AG04450 (cell line): ENCODE results near the gene MRPL40. TPM values are rescaled to one million over a fixed set of nuclear protein-coding genes. Genes with fewer than 3 reads are reported as not detected.

Source experiments
- CTCF ChIA-PET: fragments of 300-600, 350-600 bp; formaldehyde crosslinking; extraction: SDS; loops from one replicate; lab custom pipeline; 2022; ENCODE audit warnings: antibody characterized with exemption, inconsistent platforms; lab: Charles Lee
- POLR2A ChIA-PET: fragments of 350-600 bp; formaldehyde crosslinking; extraction: SDS; loops from one replicate; lab custom pipeline; 2021; ENCODE audit warnings: antibody characterized with exemption, inconsistent platforms; lab: Yijun Ruan, JAX
- DNase-seq: peaks from one replicate; pipeline ENCODE4 v3.0.0-alpha.2; 2011; ENCODE audit warnings: low read depth, low spot score
- H3K27ac ChIP-seq: one replicate; pipeline ENCODE4 v1.5.1; 2012; ENCODE audit warnings: low read depth, low read length, control low read depth
- H3K27me3 ChIP-seq: one replicate; pipeline ENCODE4 v1.6.0; 2012; ENCODE audit warnings: low read length; ENCODE audit not compliant: control insufficient read depth, insufficient read depth
- H3K4me3 ChIP-seq: 2 replicates; pipeline ENCODE4 v1.5.1; 2011; ENCODE audit warnings: mild to moderate bottlenecking, low read depth, low read length, control low read depth
- H3K9me3 ChIP-seq: 2 replicates; pipeline ENCODE4 v1.5.1; 2012; ENCODE audit warnings: low read length; ENCODE audit not compliant: control insufficient read depth, insufficient read depth
- polyA plus RNA-seq: library from polyadenylated mRNA; depleted of rRNA; stranded (reverse); fragments of >200 nt; gene quantifications from 2 replicates; pipeline ENCODE4 v1.2.3, GENCODE V29; 2011
- TF ChIP-seq, protein P1 (sequence below): IDR thresholded peaks from 2 replicates; pipeline ENCODE4 v1.5.1; 2011; ENCODE audit warnings: low read depth, low read length, control low read depth, inconsistent platforms

The MRPL40 gene
- polyA plus RNA-seq, 1 experiment, result 49.5 TPM

DNA sequence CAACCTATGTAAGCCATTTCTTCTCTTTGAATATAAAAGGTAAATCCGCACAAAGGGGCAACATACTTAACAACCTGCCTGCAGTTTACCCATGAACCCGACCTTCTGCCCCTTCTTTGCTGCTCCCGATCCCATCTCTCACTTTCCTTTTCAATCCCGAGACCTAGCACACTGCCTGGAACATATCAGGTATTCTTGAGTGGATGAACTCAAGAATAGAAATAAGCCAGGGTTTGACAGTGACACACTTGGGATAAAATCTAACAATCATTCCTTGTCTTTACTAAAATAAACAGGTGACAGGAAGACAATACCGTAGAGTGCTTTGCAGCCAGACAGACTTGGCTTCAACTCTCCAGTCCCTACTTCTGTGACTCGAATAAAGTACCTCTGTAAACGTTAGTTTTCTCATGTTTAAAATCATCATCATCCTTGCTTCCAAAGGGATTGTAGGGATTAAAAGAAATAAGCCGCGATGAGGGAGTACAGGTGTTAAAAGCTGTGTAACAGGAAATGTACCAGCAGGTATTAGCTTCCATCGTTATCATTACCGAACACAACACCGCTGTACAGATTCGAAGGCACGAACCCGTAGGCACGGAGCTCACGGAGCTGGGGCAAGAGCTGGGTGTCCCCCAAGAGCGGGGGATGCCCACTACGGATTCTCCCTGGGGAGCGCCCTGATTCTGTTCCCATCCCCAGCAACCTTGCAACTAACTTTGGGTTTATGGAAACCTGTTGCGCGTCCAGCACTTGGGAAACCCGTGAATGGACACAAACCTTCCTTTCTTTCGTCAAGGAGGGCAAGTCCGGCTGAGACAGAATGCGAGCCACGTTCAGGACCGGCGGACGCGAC lies 45.9 kb downstream of the MRPL40 start:
- ChIA-PET CTCF (interaction anchor here (0.6 to 3.8 kb wide), 6 partner anchors 31 to 523 kb away, joined by 3 to 26 read pairs (median 5); partner anchors contain the start of genes C22orf39, ESS2 and SLC25A1), POLR2A (interaction anchor here (0.6 to 2.9 kb wide), 2 partner anchors 46 to 469 kb away, joined by 4 to 13 read pairs; partner anchors contain the start of genes HIRA and MRPL40)
- no peak for DNase-seq
- H3K9me3 ChIP-seq, result no peaks in the 10 kb centered on the region; the same call in 1 of the 2 replicates
- H3K4me3 ChIP-seq, result peak overlapping the region; percentile 98
- peak overlapping the region; percentile 99 for H3K27ac ChIP-seq
- no peaks in the 10 kb centered on the region for H3K27me3 ChIP-seq
- TF ChIP-seq, protein P1, sequence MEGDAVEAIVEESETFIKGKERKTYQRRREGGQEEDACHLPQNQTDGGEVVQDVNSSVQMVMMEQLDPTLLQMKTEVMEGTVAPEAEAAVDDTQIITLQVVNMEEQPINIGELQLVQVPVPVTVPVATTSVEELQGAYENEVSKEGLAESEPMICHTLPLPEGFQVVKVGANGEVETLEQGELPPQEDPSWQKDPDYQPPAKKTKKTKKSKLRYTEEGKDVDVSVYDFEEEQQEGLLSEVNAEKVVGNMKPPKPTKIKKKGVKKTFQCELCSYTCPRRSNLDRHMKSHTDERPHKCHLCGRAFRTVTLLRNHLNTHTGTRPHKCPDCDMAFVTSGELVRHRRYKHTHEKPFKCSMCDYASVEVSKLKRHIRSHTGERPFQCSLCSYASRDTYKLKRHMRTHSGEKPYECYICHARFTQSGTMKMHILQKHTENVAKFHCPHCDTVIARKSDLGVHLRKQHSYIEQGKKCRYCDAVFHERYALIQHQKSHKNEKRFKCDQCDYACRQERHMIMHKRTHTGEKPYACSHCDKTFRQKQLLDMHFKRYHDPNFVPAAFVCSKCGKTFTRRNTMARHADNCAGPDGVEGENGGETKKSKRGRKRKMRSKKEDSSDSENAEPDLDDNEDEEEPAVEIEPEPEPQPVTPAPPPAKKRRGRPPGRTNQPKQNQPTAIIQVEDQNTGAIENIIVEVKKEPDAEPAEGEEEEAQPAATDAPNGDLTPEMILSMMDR, result no peak; the same call in 1 of the 2 replicates

DNA sequence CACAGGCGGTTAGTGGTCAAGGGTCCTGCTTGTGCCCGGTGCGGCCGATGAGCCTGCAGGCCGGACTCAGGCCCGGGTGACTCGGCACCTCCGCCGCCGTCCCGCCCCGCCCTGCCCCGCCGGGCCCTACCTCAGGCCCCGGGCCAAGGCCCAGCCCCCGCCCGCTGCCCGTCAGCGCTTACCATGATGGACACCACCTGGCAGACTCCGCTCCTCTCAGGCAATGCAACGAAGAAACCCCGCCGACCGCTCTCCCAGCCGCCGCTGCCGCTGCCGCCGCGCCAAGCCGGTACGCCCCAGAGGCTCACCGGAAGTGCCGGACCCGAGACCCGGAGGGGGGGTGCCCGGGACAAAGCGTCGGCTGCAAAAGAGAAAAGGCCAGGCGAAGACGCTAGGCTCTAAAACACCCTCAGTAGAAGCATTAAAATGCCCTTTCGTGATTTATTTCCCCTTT lies 46.6 kb downstream of the MRPL40 start, which contains the start of gene UFD1:
Gene UFD1, minus strand, starts transcription at position 293 of the 454 bp plus-strand sequence. Its CDS starts 108 bp downstream, at position 185.
- peak; percentile 72 for DNase-seq
- ChIA-PET CTCF (interaction anchor here (3.8 kb wide), 1 partner anchor 151 kb away, joined by 26 read pairs; no protein-coding TSS in a partner anchor), POLR2A (interaction anchor here (0.8 to 2.9 kb wide), 5 partner anchors 34 to 1560 kb away, joined by 3 to 13 read pairs (median 3); partner anchors contain the start of genes ESS2, HIRA and MRPL40)
- peak within 1 kb of the TSS; percentile 99 for H3K27ac ChIP-seq
- H3K27me3 ChIP-seq, result no peaks in the 10 kb centered on the region
- peak within 1 kb of the TSS; percentile 98 for H3K4me3 ChIP-seq
- H3K9me3 ChIP-seq, result no peaks in the 10 kb centered on the region; the same call in 1 of the 2 replicates
- TF ChIP-seq, protein P1, result no peak

DNA sequence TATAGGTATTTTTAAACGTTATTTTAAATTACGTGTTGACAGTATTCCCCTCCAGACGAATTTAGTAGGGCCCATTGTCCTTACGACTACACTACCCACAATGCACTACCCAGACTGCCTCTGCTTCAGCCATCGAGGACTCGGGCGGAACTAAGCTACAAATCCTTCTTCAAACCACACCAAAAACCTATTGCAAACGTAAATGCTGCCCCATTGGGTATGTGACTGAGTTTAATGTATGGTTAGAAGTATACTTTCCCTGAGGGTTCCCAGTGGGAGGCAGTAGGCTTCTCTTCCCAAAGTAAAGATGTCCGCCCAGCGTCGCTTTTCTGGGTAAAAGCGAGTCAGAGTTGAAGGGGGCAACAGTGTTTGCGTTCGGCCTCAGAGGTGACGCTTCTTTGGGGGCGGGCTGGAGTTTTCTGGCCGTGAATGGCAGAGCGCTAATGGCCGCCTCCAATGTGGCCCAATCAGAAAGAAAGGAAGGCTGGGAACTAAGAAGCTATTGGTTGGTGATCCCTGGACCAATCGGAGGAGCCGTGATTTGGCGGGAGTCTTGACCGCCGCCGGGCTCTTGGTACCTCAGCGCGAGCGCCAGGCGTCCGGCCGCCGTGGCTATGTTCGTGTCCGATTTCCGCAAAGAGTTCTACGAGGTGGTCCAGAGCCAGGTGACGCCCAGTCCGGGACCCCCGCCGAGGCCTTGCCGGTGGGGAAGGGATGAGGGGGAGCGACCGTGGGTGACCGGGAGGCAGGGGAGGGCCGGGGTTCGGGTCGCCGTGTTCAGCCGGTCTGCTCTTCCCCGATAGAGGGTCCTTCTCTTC lies 47.2 kb downstream of the MRPL40 start, which contains the start of gene CDC45:
Gene CDC45, plus strand, starts transcription at position 566 of the 818 bp plus-strand sequence. Its CDS starts 49 bp downstream, at position 615.
- TF ChIP-seq, protein P1, result no peak

DNA sequence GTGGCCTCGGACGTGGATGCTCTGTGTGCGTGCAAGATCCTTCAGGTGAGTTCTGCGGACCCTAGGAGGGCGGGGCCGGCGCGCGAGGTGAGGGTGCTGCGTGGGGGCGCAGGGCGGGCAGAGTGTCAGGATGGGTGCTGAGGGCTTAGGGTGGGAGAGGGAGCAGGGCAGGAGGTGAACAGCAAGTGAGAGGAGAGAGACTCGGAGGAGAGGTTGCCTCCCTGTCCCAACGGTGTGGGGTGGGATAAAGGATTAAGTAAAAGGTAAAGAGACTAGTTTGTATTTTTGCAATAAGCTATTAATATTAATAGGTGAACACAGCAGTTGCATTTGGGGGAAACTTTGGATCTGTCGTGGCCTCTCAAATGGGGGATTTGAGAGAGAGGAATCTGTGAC lies 47.8 kb downstream of the MRPL40 start:
- H3K9me3 ChIP-seq, result no peaks in the 10 kb centered on the region; the same call in 1 of the 2 replicates
- ChIA-PET CTCF (interaction anchor here (3.8 kb wide), 1 partner anchor 150 kb away, joined by 26 read pairs; no protein-coding TSS in a partner anchor), POLR2A (interaction anchor here (0.9 to 2.9 kb wide), 4 partner anchors 36 to 336 kb away, joined by 3 to 13 read pairs (median 5); partner anchors contain the start of genes ESS2, HIRA, MRPL40 and SLC25A1)
- no peaks in the 10 kb centered on the region for H3K27me3 ChIP-seq
- TF ChIP-seq, protein P1, result no peak
- no peak overlapping the region for H3K27ac ChIP-seq
- H3K4me3 ChIP-seq, result peak overlapping the region; percentile 83
- DNase-seq, result no peak

More for the DNA sequence above, 47.2 kb downstream of the MRPL40 start, which contains the start of gene CDC45:
- CTCF ChIA-PET, result interaction anchor here (3.8 kb wide), 1 partner anchor 150 kb away, joined by 26 read pairs; no protein-coding TSS in a partner anchor
- H3K9me3 ChIP-seq, result no peaks in the 10 kb centered on the region; the same call in 1 of the 2 replicates
- peak within 1 kb of the TSS; percentile 98 for H3K4me3 ChIP-seq
- POLR2A ChIA-PET, result interaction anchor here (0.7 to 2.9 kb wide), 7 partner anchors 35 to 1559 kb away, joined by 3 to 13 read pairs (median 3); partner anchors contain the start of genes ESS2, HIRA, MRPL40 and SLC25A1
- no peaks in the 10 kb centered on the region for H3K27me3 ChIP-seq
- H3K27ac ChIP-seq, result peak within 1 kb of the TSS; percentile 99
- peak; percentile 96 for DNase-seq
